Stimulated activated CD8-positive, alpha-beta memory T cell treated with anti-CD3 and anti-CD28 coated beads, Interleukin-12 subunit alpha, Interleukin-12 subunit beta, amount 100 ng/mL, for 24 hours (primary cell): ENCODE measurements around the gene QSOX1.
"Not testable (repeated sequence)": the region's sequence is repeated elsewhere in the genome, so short reads cannot be mapped to it uniquely, and the experiment has no call there.

Experiments used
- DNase-seq: peaks from one replicate; pipeline ENCODE4 v3.0.0-alpha.2; 2020; ENCODE audit errors: extremely low read depth

Gene QSOX1

GRCh38 chr1:180154325-180155181, at the start of gene QSOX1:
QSOX1 (plus strand) TSS chr1:180154869; CDS start chr1:180154908, 39 bp downstream.
- DNase-seq, result peak; percentile 66

- no peak for DNase-seq
Measured at GRCh38 chr1:180112091-180112490, 42.6 kb upstream of the QSOX1 start.

GRCh38 chr1:180112984-180113647, 41.6 kb upstream of the QSOX1 start:
- DNase-seq, result no peak

- DNase-seq, result no peak
Measured at GRCh38 chr1:180114396-180114945, 40.2 kb upstream of the QSOX1 start.

- DNase-seq, result no peak
Measured at GRCh38 chr1:180116964-180117763, 37.5 kb upstream of the QSOX1 start.

GRCh38 chr1:180117764-180118116, 36.9 kb upstream of the QSOX1 start:
- DNase-seq, result no peak

GRCh38 chr1:180119837-180120236, 34.8 kb upstream of the QSOX1 start:
- no peak for DNase-seq

- no peak for DNase-seq
Measured at GRCh38 chr1:180123463-180123936, 31.2 kb upstream of the QSOX1 start.

- DNase-seq, result no peak
Measured at GRCh38 chr1:180130651-180131050, 24.0 kb upstream of the QSOX1 start.

GRCh38 chr1:180131510-180131909, 23.2 kb upstream of the QSOX1 start:
- DNase-seq, result no peak

- DNase-seq, result no peak
Measured at GRCh38 chr1:180133193-180133592, 21.5 kb upstream of the QSOX1 start.

GRCh38 chr1:180133688-180134087, 21.0 kb upstream of the QSOX1 start:
- not testable (repeated sequence) for DNase-seq

- DNase-seq, result no peak
Measured at GRCh38 chr1:180135535-180135934, 19.1 kb upstream of the QSOX1 start.

GRCh38 chr1:180136331-180136967, 18.2 kb upstream of the QSOX1 start:
- DNase-seq, result no peak

- DNase-seq, result no peak
Measured at GRCh38 chr1:180136968-180137356, 17.7 kb upstream of the QSOX1 start.

GRCh38 chr1:180137776-180138175, 16.9 kb upstream of the QSOX1 start:
- DNase-seq, result no peak

GRCh38 chr1:180141381-180141934, 13.2 kb upstream of the QSOX1 start:
- DNase-seq, result no peak

- DNase-seq, result no peak
Measured at GRCh38 chr1:180143359-180143758, 11.3 kb upstream of the QSOX1 start.

- DNase-seq, result no peak
Measured at GRCh38 chr1:180144659-180145357, 9.9 kb upstream of the QSOX1 start.

GRCh38 chr1:180145446-180145845, 9.2 kb upstream of the QSOX1 start:
- no peak for DNase-seq

GRCh38 chr1:180150982-180151381, 3.7 kb upstream of the QSOX1 start:
- no peak for DNase-seq
